HG02852 (cell line): ENCODE data around the gene PRLR.

Experiments
- ATAC-seq: cut with Tn5 transposase; IDR thresholded peaks from one replicate; pipeline ENCODE4 v1.9.1; 2021; ENCODE audit warnings: mild to moderate bottlenecking, moderate library complexity; ENCODE audit not compliant: unreplicated experiment

PRLR gene

DNA sequence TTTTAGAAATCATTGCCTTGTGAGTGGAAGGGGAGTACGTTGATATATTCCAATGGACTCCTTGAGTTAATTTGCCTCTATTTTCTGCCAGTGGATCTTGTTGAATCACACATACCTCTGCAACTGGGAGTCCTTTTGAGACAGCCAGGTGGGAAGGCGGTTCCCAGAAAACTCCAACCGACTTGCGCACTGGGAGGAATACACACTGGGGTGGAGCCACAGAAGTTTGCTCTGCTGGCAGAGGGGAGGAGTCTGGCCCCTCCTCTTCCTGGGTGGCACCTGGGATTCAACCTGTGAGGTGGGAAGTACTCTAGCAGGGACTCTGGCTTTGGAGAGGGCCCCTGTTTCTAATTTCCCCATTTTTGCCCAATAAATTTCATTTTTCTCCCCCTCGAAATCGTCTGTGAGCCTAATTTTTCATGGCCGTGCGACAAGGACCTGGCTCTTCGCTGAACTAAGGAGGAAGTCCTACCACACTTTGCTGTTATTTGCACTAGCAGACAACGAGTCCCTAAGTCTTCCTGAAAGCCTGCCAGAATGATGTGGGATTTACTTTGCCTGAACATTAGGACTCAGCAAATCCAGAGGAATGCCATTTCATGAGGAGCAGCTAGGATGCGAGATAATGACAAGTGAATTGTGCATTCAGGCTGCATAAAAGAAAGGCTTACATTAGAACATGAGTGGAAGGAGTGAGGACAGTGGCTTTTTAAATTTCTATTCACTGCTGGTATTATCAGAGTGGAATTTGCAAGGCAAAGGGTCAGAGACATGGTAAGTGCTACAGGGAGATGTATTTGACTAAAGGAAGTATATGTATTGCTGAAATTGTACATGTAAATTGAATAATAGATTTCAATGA, 67.2 kb downstream of the PRLR start:
- ATAC-seq, result no peak

DNA sequence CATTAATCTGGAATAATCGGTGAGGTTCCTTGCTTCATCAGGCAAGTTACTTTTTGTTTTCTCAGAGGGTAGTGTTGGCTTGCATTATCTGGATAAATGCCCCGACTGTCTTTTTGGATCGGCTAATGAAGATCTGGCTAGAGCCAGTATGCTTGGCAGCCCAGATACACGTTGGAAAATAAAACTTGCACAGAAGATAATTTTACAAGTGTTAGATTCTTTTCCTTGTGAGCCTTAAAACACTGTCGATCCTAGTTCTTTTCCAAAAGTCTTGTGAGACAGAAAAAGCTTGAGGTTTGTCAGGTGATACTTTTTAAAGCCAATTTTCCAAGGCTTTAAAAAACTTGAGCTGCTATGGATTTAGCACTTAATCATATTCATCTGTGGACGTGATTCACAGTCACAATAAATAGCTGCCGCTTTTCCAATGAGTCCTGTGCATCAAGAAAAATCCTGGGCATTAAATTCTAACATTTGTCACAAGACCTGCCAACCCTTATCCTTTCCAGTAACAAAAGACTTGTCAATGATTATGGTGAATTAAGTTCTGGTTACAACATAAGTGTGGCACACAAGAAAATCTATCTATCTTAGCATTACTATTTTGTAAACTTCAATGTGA, 68.5 kb downstream of the PRLR start:
- no peak for ATAC-seq

DNA sequence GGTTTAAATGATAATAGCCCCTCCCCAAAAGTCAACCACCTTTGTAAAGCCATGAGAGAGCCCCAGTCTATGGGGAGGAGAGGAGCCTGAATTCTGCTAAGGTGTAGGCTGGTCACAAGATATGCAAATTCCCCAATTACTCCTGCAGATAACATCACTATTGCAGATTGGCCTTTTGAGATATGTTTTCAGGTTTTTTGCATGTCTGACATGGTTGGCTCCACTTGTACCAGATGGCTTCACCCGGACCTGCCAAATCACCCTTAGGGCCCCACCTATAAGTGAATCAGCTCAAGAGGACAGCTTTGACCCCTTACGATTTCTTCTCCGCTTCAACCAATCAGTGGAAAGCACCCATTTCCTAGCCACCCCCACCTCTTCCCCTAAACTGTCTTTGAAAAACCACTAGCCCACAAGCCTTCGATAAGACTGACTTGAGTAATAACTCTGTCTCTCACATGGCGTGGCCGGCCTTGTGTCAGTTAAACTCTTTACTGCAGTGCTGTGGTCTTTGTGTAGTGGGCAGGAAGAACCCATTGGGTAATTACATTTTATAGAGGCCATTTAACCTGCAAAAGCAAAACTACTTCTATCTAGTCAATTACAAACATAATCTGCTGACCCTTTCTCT, 69.7 kb downstream of the PRLR start:
- no peak for ATAC-seq

DNA sequence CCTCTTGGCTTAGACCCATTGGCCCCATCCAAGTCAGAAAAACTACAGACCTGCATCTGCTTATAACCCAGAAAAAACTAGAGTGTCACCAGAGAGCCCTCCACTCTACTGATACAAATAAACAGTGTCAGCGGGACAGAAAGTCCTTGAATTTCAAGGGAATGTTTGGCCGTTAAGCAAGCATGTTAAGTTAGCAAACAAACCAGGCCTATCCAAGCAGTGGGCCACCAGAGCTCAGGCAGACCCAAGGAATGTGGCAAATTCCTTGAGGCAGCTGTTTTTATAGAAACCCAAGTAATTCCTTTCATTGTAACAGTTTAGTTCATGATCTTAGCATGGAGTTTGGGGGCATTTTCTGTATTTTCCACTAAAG, 70.9 kb downstream of the PRLR start:
- no peak for ATAC-seq

DNA sequence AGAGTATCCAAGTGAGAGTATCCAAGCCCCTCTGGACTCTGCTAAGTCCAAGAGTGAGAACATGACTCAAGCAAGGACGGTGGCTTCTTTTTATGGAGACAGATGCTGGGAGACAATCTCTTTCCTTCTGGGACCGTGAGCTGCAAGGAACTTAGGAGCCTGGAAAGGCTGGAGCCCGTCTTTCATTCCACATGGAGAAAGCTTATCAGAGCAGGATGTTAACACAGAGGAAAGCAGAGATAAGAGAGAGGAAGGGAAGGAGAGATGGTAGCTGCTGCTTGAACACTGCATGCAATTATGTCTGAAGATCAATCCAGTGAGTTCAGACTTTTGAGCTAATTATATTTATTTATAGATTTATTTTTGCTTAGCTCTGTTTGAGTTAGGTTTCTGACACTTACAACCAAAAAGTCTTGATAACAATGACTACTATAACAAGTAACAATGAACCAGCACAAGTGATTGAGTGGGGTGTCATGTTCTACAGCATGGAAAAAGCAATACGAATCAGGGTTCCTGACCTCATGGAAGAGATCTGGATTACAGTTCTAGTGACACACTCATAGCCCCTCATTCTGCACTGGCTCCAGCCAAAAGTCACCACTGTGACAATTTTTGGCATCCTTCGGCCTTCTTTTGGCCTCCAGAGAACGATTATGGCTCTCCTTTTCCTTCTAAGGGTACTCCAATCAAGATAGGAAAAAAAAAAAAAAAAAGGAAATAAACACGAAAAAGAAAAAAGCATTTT, 71.5 kb downstream of the PRLR start:
- no peak for ATAC-seq

DNA sequence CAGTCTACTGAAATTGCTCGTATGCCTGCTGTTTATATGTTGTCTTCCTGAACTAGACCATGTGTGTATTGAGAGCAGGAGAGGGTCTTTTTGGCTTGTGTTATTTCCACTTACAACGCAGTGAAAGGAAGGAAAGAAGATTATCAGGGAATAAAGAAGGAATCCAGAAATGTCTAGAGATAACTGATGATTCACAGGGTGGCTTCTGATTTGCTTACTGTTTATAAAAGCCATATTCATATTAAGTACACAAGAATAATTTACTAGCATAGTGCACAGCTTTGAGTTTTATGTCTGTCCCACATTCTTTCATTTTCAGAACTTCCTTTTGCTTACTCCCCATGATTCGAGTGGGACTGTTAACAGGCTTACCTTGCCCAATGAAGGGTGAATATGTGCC, 72.1 kb downstream of the PRLR start:
- ATAC-seq, result no peak

DNA sequence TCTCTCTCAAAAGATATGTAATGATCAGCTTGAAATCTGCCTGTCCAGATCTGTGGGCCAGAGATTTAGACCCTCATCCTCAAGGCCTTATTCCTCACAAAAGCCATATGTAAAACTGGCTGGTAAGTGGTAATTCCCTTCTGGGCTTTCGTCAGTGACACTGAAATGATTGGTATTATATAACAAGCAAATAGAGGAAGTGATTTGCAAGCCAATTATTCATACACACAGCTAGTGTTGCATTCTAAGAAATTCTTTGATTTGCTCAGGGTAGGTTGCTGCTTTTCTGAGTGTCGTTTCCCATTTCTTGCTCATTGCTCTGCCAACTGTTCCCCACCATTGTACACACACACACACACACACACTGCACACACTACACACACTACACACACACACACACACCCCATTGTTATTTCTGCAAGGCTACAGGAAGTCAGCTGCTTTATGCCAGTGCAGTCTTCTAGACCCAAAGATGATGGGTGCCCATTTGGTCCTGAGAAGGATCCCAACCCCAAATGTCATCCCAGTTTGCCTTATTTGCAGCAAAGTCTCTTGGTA, 76.8 kb downstream of the PRLR start:
- no peak for ATAC-seq

DNA sequence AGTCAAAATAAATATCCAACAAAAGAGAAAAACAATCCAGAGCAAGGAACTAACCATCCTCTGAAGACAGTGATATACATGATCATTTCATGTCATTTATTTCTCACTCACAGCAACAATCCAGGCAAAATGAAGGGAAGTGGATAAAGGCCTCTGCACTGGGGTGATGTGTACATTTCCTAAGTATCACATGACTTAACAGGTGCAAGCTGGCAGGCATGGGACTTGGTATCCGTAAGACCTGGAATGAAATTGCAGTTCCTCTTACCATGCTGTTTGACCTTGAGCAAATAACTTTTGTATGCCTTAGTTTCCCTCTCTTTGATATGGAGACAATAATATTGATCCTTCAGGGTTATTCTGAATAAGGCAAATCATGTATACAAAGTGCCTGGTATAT, 77.6 kb downstream of the PRLR start:
- no peak for ATAC-seq

DNA sequence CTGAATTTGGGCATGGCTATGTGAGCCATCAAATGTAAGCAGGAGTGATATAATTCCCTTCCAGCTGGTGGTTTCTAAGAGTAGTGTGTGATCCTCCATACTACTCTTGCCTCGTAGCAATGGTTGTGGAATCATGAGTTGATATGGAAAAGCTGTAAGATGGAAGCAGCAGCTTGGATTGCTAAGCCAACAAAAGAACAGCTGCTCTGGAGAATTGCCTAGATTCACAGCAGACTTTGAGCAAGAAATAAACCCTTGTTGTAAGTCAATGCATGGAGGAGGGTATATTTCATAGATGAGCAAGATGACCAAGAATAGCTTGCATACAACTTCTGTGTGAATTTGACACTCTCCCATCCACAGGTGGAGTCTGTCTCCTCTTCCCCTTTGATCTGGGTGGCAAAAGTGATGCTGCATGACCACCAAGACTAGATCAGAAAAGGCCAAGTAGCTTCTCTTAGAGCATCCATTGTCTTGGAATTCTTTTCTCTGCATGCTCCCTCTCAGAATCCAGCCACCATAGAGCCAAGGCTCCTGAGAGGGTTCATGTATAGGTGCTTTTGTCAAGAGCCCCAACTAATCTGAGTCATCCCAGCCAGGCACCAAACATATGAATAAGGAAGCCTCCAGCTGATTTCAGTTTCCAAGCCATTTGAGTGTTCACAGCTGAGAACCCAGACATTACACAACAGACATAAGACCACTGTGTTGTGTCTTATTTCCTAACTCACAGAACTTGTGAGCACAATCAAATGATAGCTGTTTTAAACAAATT, 79.0 kb downstream of the PRLR start:
- ATAC-seq, result no peak

DNA sequence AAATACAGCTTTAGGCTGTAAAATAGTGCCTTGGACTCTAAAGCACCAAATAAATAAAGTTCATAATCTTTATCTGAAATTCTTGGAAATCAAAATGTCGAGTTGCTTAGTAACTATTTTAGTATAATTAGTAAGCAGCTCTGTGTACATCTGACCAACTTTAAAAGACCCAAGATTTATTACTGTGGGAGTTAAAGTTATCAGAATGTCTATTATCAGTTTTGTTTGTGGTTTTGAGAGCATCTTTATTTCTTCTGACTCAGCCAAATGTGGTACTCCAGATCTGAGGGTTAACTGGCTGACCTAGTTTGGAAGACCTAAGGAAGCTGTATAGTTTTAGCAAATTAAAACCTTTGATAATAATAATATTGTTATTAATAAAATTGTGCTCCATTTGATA, 81.2 kb downstream of the PRLR start:
- ATAC-seq, result no peak

DNA sequence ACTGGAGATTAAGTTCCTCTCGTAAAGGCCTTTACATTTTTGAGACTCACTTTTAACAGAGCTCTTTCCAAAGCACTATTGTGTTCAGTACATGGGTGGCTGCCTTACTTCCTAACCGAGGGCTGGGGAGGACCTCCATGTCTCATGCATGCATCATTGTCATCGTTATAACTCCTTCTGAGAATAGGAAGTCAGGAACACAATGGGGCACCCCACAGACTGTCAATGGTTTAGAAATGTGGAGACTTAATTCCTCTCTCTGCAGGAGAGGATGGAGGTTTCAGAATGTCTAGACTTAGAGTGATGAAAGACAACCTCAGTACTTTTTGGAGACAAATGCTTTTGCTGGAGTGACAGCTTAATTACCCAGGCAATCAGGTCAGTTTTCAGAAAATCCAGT, 83.9 kb downstream of the PRLR start:
- no peak for ATAC-seq

DNA sequence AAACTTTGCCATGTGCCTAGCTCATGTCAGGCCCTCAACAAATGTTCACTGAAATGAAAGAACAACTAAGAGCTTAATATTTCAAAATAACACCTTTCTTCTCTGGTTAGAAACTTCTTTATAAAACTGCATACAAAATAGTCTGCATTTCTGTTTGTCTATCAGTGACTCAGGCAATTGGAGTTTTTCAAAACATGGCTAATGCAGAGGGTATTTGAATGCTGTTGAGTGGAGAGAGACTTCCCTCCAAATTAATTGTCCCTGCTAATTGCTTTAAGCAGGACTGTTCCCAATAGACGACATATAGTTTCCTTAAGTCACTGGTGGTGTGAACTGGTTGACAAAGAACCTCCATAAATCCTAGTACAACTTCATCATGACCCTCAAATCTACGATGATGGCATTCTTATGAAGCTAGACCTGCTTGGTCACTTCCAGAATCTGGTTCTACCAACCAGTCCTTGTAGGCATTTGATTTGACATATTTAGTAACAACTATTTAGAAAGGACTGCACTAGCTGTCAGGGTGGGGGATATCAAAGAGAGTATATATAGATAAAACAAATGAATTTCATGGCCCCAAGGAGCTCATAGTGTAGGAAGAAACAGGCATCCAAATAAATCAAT, 84.5 kb downstream of the PRLR start:
- ATAC-seq, result no peak

DNA sequence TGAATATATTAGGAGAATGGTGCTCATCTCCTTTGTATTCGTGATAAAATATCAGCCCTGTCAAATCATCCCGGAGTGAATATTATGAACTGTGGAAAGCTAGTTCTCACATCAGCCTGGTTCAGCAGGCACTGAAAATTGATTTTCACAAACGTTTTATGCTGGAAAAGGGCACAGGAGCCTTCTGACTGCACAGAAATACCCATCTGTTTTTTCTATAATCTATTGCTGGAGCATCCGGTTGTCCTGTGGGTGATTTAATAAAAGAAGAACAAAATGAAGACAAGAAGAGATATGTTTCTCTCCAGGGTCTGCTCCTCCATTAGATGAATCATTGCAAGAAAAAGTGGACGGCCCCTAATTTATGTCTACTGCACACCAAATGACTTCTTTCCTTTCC, 85.3 kb downstream of the PRLR start:
- ATAC-seq, result no peak

DNA sequence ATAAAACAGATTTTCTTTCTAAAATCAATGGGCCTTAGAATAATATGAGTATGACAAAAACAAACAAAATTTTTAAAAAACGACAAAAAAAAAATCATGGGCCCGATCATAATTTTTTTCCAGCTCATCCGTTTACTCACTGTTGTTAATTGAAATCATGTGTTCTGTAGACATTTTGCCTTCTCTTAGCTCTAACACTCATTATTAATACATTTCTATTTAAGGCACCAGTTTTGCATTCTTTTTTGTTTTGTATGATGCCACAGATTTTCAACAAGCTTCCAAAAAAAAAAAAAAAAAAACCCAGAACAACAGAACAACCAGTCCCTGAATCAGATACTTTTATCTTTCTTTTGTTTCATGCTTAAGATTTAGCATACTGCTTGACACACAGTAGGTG, 86.4 kb downstream of the PRLR start:
- ATAC-seq, result no peak

DNA sequence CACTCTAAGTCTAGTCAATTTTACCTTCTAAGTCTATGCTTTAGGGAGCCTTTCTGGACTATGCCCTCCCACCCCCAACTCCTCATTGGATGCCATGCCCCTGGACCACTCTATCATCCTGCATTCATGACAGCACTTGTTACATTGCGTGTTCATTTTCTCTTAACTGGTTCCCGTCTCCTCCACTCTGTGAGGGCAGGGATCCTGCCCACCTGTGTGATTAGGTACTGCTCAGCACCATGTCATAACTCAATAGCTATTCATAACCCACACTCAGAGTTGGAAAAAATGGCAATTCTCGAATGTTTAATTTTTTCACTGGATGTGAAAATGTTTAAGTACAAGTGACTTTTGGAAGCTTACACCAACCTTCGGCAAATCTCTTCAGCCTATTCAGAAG, 88.5 kb downstream of the PRLR start:
- ATAC-seq, result no peak

DNA sequence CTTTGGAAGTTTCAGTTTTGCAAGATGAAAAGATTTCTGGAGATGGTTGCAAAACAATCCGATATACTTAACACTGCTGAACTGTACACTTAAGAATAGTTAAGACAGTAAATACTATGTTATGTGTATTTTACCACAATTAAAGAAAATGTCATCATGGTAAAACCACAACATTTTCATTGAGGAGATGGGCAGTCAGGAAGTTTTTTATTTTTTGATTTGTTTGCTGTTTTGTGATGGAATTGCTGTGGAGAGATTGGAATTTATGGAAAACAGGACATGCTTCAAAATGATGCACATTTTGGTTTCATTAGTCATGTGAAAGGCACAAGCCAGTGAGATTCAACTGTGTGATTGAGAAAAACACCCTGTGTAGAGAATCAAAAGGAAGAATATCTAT, 92.1 kb downstream of the PRLR start:
- no peak for ATAC-seq

DNA sequence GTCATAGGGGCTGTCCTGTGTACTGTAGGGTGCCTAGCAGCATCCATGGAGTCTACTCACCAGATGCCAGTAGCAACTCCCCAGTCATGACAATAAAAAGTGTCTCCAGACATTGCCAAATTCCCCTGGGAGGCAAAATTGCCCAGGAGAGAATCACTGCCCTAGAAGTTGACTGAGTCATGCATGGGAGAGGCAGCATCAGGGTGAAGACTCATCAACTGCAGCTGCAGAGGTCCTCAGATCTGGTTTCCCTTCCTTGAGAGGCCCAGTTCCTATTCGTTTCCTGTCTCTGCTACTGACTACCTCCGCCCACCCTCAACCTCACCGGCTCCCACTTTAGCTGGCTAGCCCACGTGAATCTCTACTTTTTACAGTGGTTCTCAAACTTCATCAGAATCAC, 93.9 kb downstream of the PRLR start:
- ATAC-seq, result no peak

DNA sequence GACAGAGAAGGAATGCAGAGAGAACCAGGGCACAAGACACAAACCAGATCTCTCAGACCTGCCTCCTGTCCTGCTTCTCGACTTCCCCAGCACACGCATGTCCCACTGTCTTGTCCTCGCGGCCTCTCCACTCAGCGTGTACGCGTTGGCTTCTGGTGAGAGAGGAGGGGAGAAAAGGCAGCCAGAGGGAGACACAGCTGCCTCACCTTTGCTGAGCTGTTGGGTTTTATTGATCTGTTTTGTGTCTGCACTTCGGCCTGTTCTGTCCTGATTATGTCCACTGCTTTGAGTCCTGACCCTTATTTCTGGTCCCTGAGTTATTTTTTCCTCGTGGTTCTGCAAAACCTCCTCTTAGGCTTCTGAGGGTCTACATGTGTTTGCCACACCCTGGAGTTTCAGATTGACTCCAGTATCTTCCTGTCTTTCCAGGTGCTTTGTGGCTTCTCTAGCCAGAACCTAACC, 95.0 kb downstream of the PRLR start:
- no peak for ATAC-seq

DNA sequence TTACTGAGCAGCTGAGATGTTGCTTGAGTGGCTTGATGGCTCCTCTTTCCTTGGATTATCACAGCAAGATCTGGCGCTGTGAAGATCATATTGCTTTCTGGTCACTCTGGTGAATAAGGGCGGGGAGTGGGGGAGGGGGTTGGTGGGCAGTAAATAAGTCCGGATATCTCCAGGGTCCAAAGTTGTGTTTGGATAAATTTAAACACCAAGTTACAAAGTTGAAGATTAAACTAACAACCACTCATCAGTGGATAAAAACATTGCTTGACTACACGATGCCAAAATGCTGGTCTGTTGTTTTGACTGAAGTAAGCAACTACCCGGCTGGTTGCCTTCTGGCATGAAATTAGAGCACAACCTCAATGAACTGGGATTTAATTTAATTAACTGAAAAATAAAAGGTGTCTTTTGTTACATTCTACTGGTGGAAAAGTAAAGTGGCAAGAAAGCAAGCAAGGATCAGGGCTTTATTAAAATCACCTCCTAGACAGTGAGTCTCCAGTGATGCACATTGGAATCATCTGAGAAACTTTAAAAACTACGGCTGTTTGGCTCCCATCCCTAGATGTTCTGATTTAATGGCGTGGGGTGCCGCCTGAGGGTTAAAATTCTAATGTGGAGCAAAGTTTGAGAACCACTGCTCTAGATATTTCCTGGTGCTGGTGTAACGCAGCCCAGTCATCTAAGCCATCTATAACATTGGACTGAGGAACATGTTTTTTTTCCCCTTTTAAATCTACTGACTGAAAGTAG, 95.8 kb downstream of the PRLR start:
- no peak for ATAC-seq
